Measurements from ENCODE around the gene UBE2I. TPM values are rescaled to one million over a fixed set of nuclear protein-coding genes. Genes with fewer than 3 reads are reported as not detected.

Gene UBE2I
- total RNA-seq, 1 donor from 2014 or later, result 50.9 TPM

GRCh38 chr16:1343428-1344242 is 34.2 kb downstream of the UBE2I start:
- DNase-seq, result no peak

GRCh38 chr16:1344499-1344898 is 35.1 kb downstream of the UBE2I start:
- no peak for DNase-seq

DNA sequence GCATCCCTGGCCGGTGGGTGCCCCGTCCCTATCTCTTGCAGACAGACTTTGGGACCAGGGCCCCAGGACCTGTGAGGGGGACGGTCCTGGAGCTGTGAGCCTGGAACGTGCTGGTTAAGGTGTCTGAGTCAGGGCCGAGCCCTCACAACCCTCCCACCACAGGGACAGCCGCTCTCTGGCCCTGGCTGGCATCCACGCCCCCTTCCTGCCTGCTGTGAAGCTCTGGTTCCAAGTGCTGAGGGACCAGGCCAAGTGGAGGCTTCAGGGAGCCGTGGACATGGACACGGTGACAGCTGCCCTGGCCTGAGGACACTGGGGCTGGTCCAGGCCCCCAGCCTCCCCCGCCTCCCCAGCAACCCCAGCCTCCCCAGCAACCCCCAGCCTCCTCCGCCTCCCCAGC is 35.7 kb downstream of the UBE2I start:
- DNase-seq, result no peak

DNA sequence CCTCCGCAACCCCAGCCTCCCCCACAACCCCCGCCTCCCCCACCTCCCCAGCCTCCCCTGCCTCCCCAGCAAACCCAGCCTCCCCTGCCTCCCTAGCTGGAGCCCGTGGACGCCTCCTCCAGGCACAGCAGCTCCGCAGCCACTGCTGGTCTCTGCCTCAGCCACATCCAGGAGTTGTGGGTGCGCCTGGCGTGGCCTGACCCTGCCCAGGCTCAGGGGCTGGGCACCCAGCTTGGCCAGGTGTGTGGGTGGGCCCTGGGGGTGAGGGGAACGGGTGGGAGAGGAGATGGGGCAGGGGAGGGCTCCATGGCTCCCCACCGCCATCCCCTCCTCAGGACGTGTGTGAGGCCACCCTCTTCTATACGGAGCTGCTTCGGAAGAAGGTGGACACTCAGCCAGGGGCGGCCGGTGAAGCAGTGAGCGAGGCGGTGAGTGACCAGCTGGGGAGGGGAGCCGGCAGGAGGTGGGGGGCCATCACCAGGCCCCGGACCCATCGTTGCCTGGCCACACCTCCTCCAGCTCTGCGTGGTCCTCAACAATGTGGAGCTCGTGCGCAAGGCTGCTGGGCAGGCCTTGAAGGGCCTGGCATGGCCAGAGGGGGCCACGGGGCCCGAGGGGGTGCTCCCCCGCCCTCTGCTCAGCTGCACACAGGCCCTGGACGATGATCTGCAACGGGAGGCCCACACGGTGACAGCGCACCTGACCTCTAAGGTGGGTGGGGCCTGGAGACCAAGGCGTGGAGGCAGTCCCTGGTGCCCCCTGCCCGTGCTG is 36.4 kb downstream of the UBE2I start:
- no peak for DNase-seq

DNA sequence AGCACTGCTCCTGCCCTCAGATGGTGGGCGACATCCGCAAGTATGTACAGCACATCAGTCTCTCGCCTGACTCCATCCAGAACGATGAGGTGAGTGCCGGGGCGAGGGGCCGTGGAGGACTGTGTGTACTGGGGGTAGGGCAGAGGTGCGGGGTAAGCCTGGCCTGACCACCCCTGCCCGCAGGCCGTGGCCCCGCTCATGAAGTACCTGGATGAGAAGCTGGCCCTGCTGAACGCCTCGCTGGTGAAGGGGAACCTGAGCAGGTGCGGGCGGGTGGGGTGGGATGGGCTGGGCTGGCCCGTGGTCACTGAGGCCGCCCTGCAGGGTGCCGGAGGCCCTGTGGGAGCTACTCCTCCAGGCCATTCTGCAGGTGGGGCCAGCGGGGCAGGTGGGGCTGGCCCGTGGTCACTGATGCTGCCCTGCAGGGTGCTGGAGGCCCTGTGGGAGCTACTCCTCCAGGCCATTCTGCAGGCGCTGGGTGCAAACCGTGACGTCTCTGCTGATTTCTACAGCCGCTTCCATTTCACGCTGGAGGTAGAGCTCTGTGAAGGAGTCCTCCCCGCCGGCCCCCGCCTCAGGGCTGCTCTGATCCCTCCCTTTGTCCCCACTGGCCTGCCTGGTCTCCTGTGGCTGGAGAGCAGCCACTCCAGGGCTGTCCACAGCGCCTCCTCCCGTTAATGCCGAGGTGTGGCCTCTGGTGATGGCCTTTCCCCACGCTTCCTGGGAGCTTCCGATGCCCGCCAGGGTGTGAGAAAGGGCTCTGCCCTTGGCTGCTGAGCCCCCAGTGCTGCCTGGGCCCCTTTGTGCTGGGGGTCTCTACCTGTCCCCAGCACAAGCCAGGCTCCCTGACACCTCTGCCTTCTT is 37.2 kb downstream of the UBE2I start:
- DNase-seq, result no peak

DNA sequence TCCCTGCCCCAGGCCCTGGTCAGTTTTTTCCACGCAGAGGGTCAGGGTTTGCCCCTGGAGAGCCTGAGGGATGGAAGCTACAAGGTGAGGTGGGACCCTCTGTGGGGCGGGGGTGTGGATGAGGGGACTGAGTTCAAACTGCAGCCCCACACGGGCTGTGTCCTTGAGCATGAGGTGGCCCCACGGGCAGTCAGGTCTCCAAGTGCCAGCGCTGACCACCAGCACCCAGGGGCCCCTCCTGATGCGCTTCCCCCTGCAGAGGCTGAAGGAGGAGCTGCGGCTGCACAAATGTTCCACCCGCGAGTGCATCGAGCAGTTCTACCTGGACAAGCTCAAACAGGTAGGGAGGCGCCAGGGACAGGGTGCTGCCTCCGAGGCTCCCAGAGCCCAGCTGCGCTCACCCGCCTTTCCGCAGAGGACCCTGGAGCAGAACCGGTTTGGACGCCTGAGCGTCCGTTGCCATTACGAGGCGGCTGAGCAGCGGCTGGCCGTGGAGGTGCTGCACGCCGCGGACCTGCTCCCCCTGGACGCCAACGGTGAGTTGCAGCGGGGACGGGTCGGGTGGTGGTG is 37.9 kb downstream of the UBE2I start:
- peak; percentile 40 for DNase-seq

DNA sequence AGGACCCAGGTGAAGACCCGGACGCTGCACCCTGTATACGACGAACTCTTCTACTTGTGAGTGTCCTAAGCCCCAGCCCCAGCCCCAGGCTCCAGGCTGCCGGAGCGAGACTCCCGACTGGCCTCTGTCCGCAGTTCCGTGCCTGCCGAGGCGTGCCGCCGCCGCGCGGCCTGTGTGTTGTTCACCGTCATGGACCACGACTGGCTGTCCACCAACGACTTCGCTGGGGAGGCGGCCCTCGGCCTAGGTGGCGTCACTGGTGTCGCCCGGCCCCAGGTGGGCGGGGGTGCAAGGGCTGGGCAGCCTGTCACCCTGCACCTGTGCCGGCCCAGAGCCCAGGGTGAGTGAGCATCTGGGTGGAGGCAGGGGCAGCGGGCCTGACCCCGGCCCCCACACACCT is 38.5 kb downstream of the UBE2I start:
- DNase-seq, result no peak

DNA sequence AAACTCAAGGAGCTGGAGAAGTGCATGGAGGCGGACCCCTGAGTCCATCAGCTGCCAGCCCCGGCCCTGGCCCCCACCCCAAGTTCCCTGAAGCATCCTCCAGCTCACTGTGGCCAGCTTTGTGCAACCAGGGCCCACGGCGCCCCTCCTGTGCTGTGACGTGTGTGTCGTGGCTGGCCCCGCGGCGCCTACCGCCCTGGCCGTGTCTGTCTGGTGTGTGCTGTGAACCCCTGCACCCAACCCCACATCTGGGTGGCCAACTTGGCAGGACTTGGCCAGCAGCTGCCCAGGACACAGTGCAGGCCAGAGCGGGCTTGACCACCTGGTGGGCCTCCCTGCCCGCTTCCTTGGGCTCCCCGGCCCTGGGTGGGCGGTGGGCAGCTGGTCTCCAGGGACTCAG is 39.0 kb downstream of the UBE2I start:
- no peak for DNase-seq

DNA sequence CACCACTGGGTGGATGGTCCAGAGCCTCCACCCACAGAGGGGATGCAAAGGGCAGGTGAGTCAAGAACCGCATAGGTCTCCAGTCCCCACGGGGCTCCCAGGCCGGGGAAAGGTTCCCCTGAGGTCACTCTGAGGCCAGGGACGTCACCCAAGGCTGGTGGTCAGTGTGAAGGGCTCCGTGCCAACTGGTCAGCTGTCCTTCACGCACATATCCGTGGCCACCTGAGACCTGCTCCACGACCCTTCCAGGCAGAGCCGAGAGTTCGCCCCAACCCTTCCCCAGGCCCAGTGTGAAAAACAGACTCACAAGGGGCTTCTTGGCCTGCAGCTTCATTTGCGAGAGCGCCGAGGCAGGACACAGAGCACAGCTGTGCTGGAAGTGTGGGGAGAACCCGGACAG is 39.5 kb downstream of the UBE2I start:
- no peak for DNase-seq

DNA sequence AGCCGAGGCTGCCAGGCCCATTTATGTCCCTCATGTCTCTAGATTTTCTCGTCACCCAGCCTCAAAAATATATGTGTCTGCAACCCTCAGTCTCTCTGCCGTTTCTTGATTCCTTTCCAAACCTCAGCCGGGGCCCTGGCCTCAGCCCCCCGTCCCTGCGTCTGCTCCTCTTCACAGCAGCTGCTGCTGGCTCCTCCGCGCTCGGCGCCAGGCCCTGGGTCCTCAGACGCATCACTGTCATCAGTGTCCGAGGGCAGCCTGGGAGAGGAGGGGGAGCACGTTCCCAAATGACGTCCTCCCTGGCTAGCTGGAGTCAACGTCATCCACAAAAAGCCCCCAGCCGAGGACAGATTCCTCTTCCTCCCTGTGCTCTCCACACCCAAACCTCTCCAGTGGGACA is 39.9 kb downstream of the UBE2I start:
- DNase-seq, result no peak

DNA sequence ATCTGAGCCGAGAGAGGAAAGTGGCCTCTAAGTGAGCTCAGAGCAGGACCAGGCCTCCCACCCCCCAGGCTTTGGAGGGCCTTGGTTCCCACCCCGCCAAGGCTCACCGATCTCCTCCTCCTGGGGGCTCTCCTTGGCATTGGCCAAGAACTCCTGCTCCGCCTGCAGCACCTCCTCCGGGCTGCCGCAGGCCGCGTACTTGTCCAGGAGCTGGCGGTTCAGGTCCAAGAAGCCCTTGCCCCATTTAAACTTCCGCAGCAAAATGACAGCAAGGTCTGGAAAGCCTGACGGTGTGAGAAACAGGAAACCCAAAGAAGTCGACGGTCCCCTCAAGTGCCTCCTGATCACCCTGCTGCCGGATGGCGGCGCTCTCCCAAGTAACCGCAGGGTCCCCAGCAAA is 40.5 kb downstream of the UBE2I start:
- no peak for DNase-seq

- DNase-seq, result no peak
Observed at GRCh38 chr16:1350691-1351090, 41.3 kb downstream of the UBE2I start.

GRCh38 chr16:1351215-1351581 is 41.8 kb downstream of the UBE2I start:
- DNase-seq, result no peak

- DNase-seq, result peak; percentile 92
Observed at GRCh38 chr16:1351582-1352362, 42.3 kb downstream of the UBE2I start, which contains the start of the genes GNPTG and TSR3. Gene GNPTG (plus strand): TSS chr16:1351931. CDS start chr16:1351966, 35 bp downstream. Gene TSR3 (minus strand): TSS chr16:1351878. CDS start chr16:1351804, 74 bp downstream.

GRCh38 chr16:1354815-1355540 is 45.5 kb downstream of the UBE2I start:
- DNase-seq, result no peak

DNA sequence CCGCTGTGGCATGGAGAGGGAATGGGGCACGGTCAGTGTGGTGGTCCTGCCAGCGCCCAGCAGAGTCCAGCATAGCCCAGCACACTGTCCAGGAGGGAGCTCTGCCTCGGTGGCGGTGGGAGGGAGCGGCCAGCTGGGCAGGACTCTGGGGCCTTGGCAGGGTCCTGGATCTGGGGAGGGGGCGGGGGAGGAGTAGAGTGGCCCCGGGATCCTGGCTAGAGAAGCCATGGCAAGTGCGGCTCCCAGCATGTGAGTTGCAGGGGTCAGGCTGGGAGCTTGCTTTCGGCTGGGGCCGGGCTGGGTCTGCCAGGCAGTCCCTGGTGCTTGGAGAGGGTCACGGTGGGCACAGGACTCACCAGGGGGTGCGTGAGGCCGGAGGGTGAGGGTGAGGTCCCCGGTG is 46.2 kb downstream of the UBE2I start:
- DNase-seq, result no peak

DNA sequence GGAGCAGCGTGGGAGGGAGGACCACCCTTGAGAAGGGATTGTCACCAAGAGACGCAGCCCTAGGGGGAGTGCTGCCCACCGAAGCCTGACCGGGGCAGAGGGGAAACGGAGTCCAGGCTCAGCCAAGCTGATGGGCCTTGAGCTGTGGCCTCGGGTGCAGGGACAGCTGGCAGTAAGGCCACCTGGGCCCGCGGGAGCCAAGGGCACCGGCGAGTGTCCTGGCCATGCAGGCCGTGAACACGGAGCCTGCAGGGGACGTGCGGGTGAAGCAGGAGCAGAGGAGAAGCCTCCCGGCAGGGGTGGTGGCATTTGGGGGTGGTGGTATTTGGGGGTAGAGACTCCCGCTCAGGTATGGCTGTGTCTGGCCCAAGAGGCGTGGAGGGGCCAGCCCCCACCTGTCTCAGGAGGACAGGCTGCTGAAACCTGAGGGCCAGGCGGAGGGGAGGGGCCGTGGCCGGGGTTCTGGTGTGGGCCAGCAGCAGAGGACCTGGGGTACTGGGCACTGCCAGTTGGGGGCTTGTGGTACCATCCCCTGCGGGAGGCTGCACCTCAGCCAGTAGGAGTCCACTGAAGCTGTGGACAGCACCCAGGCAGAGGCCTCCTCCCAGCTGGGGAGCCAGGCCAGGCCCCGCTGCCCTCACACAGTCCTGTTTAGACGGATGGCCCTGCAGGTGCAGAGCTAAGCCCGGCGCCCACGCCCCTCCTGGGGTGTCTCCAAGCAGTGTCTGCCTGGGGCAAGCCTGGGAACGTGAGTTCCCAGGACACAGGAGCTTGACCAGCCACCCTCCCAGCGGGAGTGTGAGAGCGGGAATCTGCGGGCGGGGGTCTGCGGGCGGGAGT is 46.8 kb downstream of the UBE2I start:
- no peak for DNase-seq

DNA sequence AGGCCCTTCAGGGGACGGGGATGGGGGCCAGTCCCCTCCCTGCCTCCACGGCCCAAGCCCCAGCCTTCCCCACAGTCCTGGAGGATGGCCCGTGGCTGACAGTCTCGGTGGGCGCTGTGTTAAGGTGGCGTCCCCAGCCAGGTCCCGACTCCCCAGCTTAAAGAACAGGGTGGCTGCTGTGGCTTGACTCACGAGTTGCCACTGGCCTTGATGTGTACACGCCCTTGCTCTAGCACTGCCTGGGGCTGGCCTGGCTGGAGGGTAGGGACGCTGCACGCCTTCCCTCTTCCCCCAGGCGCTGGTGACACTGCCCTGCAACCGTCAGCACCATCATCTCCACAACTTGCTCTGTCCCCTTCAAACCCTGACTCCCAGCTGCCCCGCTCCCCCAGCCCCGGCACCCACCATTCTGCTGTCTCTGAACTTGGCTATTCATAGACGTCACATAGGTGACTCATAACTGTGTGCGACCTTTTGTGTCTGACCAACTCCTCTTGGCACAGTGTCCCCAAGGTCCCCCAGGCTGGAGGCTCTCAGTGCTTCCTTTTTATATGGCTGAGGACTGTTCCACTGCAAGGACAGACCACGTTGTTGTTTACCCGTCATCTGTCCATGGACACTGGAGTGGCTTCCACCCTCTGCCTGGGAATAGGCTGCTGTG is 48.6 kb downstream of the UBE2I start:
- no peak for DNase-seq

DNA sequence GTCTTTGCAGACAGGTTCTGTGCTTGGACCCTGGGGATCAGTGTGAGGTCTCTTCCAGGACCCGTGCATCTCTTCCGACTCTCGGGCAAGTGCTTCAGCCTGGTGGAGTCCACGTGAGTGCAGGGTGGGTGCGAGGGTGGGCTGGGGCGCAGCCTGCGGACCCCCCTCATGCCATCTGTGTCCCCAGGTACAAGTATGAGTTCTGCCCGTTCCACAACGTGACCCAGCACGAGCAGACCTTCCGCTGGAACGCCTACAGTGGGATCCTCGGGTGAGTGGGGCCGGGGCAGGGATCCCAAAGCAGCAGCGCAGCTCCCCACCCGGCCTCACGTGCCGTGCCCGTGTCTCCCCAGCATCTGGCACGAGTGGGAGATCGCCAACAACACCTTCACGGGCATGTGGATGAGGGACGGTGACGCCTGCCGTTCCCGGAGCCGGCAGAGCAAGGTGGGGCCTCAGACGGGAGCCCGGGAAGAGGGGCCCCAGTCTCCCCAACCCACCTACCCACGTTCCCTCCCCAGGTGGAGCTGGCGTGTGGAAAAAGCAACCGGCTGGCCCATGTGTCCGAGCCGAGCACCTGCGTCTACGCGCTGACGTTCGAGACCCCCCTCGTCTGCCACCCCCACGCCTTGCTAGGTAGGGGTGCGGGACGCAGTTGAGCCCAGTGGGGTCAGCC is 52.4 kb downstream of the UBE2I start:
- no peak for DNase-seq

Measured in tongue (tissue), 2 donors.